ENCODE measurements around the gene KCNAB2.

The KCNAB2 gene

DNA sequence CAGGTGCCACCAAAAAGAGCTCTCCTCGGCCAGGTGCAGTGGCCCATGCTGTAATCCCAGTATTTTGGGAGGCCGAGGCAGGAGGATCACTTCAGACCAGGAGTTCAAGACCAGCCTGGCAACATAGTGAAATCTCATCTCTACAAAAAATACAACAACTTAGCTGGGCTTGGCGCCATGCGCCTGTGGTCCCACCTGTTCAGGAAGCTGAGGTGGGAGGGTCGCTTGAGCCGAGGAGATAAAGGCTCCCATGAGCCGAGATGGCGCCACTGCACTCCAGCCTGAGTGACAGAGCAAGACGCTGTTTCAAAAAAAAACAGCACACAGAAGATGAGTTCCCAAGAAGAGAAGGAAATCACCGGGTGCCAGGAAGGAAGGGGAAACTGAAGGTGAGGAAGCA, 67.4 kb downstream of the KCNAB2 start:
- no peak for ATAC-seq

DNA sequence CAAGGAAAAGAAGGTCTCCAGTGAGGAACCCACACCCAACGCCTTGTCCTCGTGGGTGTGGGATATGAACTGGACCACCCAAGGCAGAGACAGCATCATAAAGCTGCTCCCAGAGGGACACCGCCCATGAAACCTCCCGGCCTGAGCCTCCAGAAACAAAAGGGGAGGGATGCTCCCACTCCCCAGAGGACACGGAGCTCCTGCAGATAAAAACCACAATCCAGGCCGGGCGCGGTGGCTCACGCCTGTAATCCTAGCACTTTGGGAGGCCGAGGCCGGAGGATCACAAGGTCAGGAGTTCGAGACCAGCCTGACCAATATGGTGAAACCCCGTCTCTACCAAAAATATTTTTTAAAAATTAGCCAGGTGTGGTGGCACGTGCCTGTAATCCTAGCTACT, 68.1 kb downstream of the KCNAB2 start:
- no peak for ATAC-seq
- TF ChIP-seq CSRNP3 (CRISPR knock-in tag; IDR thresholded peaks at IDR 0.05) (no peak), ESRRG (CRISPR knock-in tag; IDR thresholded peaks at IDR 0.05) (no peak), GLIS3 (CRISPR knock-in tag; IDR thresholded peaks at IDR 0.05) (no peak), PPARA (CRISPR knock-in tag; IDR thresholded peaks at IDR 0.05; ENCODE audit: borderline replicate concordance) (no peak), ZNF70 (CRISPR knock-in tag; IDR thresholded peaks at IDR 0.05) (no peak), ZFP30 (CRISPR knock-in tag; IDR thresholded peaks at IDR 0.05) (no peak)
- TF ChIP-seq, protein P1, sequence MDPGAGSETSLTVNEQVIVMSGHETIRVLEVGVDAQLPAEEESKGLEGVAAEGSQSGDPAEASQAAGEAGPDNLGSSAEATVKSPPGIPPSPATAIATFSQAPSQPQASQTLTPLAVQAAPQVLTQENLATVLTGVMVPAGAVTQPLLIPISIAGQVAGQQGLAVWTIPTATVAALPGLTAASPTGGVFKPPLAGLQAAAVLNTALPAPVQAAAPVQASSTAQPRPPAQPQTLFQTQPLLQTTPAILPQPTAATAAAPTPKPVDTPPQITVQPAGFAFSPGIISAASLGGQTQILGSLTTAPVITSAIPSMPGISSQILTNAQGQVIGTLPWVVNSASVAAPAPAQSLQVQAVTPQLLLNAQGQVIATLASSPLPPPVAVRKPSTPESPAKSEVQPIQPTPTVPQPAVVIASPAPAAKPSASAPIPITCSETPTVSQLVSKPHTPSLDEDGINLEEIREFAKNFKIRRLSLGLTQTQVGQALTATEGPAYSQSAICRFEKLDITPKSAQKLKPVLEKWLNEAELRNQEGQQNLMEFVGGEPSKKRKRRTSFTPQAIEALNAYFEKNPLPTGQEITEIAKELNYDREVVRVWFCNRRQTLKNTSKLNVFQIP (CRISPR knock-in tag; IDR thresholded peaks at IDR 0.05; ENCODE audit: borderline replicate concordance, low read depth) = no peak

More for the DNA sequence above, 67.4 kb downstream of the KCNAB2 start:
- TF ChIP-seq ZNF70 (CRISPR knock-in tag; IDR thresholded peaks at IDR 0.05) (no peak), TSHZ2 (CRISPR knock-in tag; IDR thresholded peaks at IDR 0.05) (no peak), CSDC2 (CRISPR knock-in tag; IDR thresholded peaks at IDR 0.05) (no peak), TOX (CRISPR knock-in tag; IDR thresholded peaks at IDR 0.05; ENCODE audit: borderline replicate concordance) (no peak), OSR1 (CRISPR knock-in tag; IDR thresholded peaks at IDR 0.05) (no peak), ISL1 (CRISPR knock-in tag; IDR thresholded peaks at IDR 0.05) (no peak), ZFP30 (CRISPR knock-in tag; IDR thresholded peaks at IDR 0.05) (no peak), PATZ1 (CRISPR knock-in tag; IDR thresholded peaks at IDR 0.05; ENCODE audit: borderline replicate concordance) (no peak), PPARA (CRISPR knock-in tag; IDR thresholded peaks at IDR 0.05; ENCODE audit: borderline replicate concordance) (no peak), GLIS3 (CRISPR knock-in tag; IDR thresholded peaks at IDR 0.05) (no peak), ZNF8 (CRISPR knock-in tag; IDR thresholded peaks at IDR 0.05) (no peak), RARB (CRISPR knock-in tag; IDR thresholded peaks at IDR 0.05) (no peak), ESRRG (CRISPR knock-in tag; IDR thresholded peaks at IDR 0.05) (no peak)

DNA sequence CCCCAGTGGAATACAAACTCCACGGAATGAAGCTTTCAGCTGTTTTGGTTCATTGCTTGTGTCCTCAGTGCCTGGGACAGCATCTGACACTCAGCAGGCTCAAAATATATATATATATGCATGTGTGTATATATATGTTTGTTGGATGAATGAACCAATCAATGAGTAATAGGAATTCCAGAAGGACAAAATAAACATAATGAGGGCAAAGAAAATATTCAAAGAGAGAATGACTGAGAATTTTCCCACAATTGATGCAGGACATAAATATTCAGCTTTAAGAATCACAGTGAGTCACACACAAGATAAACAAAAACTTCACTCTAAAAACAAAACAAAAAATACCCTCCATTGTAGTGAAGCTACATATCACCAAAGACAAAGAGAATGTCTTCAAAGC, 70.4 kb downstream of the KCNAB2 start:
- no peak for TF ChIP-seq PPARA (CRISPR knock-in tag; IDR thresholded peaks at IDR 0.05; ENCODE audit: borderline replicate concordance)
- no peak for TF ChIP-seq ISL1 (CRISPR knock-in tag; IDR thresholded peaks at IDR 0.05)
- no peak for TF ChIP-seq ZNF8 (CRISPR knock-in tag; IDR thresholded peaks at IDR 0.05)
- TF ChIP-seq TSHZ2 (CRISPR knock-in tag; IDR thresholded peaks at IDR 0.05) = no peak
- no peak for TF ChIP-seq ZC3H10 (CRISPR knock-in tag; IDR thresholded peaks at IDR 0.05)
- TF ChIP-seq, protein P1 (CRISPR knock-in tag; IDR thresholded peaks at IDR 0.05; ENCODE audit: borderline replicate concordance, low read depth) = no peak
- TF ChIP-seq ZFP3 (CRISPR knock-in tag; IDR thresholded peaks at IDR 0.05) = no peak
- TF ChIP-seq GLIS3 (CRISPR knock-in tag; IDR thresholded peaks at IDR 0.05) = no peak
- ATAC-seq = no peak

Data from SK-N-SH treated with all-trans-retinoic acid at 6 μM for 48 hours (cell line).